Activated CD8-positive, alpha-beta T cell treated with anti-CD3 and anti-CD28 coated beads for 36 hours (primary cell): ENCODE measurements around the gene PEF1. TPM values are rescaled to one million over a fixed set of nuclear protein-coding genes. Genes with fewer than 3 reads are reported as not detected.

Experiments
- ATAC-seq: fragments of 200-7000 bp; cut with Tn5 transposase; one replicate; pipeline ENCODE4 v1.10.0; 2021; ENCODE audit warnings: mild to moderate bottlenecking, moderate library complexity
- CTCF ChIA-PET: fragments of 350-600 bp; sonication (Branson Sonifier 250); formaldehyde crosslinking; loops from one replicate; lab custom pipeline; 2021; ENCODE audit warnings: antibody characterized with exemption; lab: Charles Lee
- POLR2A ChIA-PET: fragments of 350-600 bp; sonication (Branson Sonifier 250); formaldehyde crosslinking; loops from one replicate; lab custom pipeline; 2021; ENCODE audit warnings: antibody characterized with exemption; lab: Charles Lee
- DNase-seq: peaks from one replicate; pipeline ENCODE4 v3.0.0-alpha.2; 2020
- H3K27ac Mint-ChIP-seq: one replicate; pipeline ENCODE4 v1.8.0; 2021; ENCODE audit warnings: mild to moderate bottlenecking, mixed read lengths
- H3K27me3 Mint-ChIP-seq: one replicate; pipeline ENCODE4 v1.8.0; 2021; ENCODE audit warnings: mixed read lengths
- H3K36me3 Mint-ChIP-seq: one replicate; pipeline ENCODE4 v1.8.0; 2021; ENCODE audit warnings: low read depth, mixed read lengths
- H3K4me1 Mint-ChIP-seq: one replicate; pipeline ENCODE4 v1.8.0; 2021; ENCODE audit warnings: low read depth, mixed read lengths
- H3K4me3 Mint-ChIP-seq: one replicate; pipeline ENCODE4 v1.8.0; 2021; ENCODE audit warnings: mild to moderate bottlenecking, moderate library complexity, mixed read lengths
- H3K9me3 Mint-ChIP-seq: one replicate; pipeline ENCODE4 v1.8.0; 2021; ENCODE audit warnings: mixed read lengths
- CTCF ChIP-seq: fragments of 200-600 bp; IDR thresholded peaks from one replicate; pipeline ENCODE4 v1.8.0; 2022; ENCODE audit warnings: antibody characterized with exemption, mild to moderate bottlenecking
- intact Hi-C: fragments of 100-400 bp; cut with micrococcal nuclease; formaldehyde crosslinking; loops from one replicate; pipeline ENCODE4 v1.10.0; 2022
- total RNA-seq, 2 experiments: library from RNA; stranded (reverse); gene quantifications; one replicate each; pipeline ENCODE4 v1.2.3, GENCODE V29; 2021

PEF1 gene
- total RNA-seq, 2 experiments from 2014 or later = 58.1 to 61.9 TPM

- intact Hi-C loops = no loop called here
- CTCF ChIA-PET = no interaction called here
- peaks cover 12% of the 10 kb centered on the region for H3K4me1 Mint-ChIP-seq
- TF ChIP-seq CTCF = no peak
- DNase-seq = no peak
- no peak for ATAC-seq
- POLR2A ChIA-PET = interaction anchor here (0.6 to 1.1 kb wide), 2 partner anchors 96 to 140 kb away, joined by 3 read pairs; no protein-coding TSS in a partner anchor
- H3K36me3 Mint-ChIP-seq = no peaks in the 10 kb centered on the region
- no peaks in the 10 kb centered on the region for H3K9me3 Mint-ChIP-seq
- no peak overlapping the region for H3K4me3 Mint-ChIP-seq
- no peak overlapping the region for H3K27ac Mint-ChIP-seq
- H3K27me3 Mint-ChIP-seq = peaks cover 19% of the 10 kb centered on the region
Measured at GRCh38 chr1:31620631-31621497, 23.8 kb downstream of the PEF1 start.

- DNase-seq = no peak
- Mint-ChIP-seq H3K4me1 (peaks cover 5% of the 10 kb centered on the region), H3K27ac (no peak overlapping the region), H3K4me3 (no peak overlapping the region), H3K27me3 (peaks cover 23% of the 10 kb centered on the region), H3K36me3 (no peaks in the 10 kb centered on the region), H3K9me3 (no peaks in the 10 kb centered on the region)
- ChIA-PET POLR2A (interaction anchor here (1.0 kb wide), 1 partner anchor 16 kb away, joined by 4 read pairs; no protein-coding TSS in a partner anchor), CTCF (interaction anchor here (0.9 to 2.4 kb wide), 21 partner anchors 9 to 170 kb away, joined by 3 to 12 read pairs (median 5); partner anchors contain the start of gene PEF1)
- no peak for ATAC-seq
- intact Hi-C loops = loop anchor here (5.0 kb wide), 1 partner anchor 57 kb away; no protein-coding TSS in a partner anchor
- no peak for TF ChIP-seq CTCF
Measured at GRCh38 chr1:31618916-31619846, 25.5 kb downstream of the PEF1 start.

GRCh38 chr1:31617916-31618746, 26.5 kb downstream of the PEF1 start:
- no peak overlapping the region for H3K4me3 Mint-ChIP-seq
- no peaks in the 10 kb centered on the region for H3K36me3 Mint-ChIP-seq
- peaks cover 2% of the 10 kb centered on the region for H3K4me1 Mint-ChIP-seq
- no peaks in the 10 kb centered on the region for H3K9me3 Mint-ChIP-seq
- intact Hi-C loops = loop anchor here (5.0 kb wide), 1 partner anchor 56 kb away; no protein-coding TSS in a partner anchor
- DNase-seq (peak; percentile 63), ATAC-seq (peak; percentile 86)
- ChIA-PET CTCF (interaction anchor here (0.9 to 2.4 kb wide), 22 partner anchors 8 to 171 kb away, joined by 3 to 12 read pairs (median 5); partner anchors contain the start of gene PEF1), POLR2A (interaction anchor here (1.0 kb wide), 1 partner anchor 17 kb away, joined by 4 read pairs; no protein-coding TSS in a partner anchor)
- H3K27ac Mint-ChIP-seq = no peak overlapping the region
- peaks cover 23% of the 10 kb centered on the region for H3K27me3 Mint-ChIP-seq
- peak; percentile 95 for TF ChIP-seq CTCF

DNA sequence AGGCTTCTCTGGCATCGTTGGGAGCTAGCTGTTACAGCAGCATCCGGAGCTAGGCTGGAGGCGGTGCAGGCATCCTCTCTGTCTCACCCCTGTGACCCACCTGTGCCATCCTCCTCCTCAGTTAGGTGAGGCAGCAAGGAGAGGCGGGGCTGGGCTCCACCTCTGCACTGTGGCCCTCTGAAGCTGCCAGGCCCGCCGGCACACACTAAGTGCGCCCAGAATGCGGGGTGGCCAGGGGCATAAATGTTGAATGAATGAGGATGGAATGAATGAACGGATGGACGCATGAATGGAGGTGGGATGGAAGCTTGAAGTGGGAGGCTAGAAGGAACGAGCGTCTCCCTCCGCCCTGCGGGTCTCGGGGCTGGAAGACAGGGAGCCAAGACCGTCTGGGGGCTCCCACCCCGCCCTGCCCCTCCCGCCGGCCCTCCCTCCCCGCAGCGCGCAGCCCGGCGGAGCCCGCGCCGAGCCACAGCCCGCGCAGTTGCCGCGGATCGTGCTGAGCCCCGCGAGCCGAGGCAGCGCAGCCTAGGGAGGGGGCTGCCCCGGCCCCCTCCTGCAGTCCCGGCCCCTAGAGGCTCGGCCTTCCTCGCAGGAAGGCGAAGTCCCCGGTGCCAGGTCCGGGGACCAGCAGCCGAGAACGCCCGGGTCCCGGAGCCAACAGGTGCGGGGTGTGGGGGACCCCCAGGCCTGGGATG, 27.3 kb downstream of the PEF1 start, which contains the start of gene HCRTR1:
TSS of gene HCRTR1 (plus strand) at position 472 of the 698 bp plus-strand sequence. CDS start 1,504 bp downstream, outside the sequence.
- DNase-seq (no peak), ATAC-seq (no peak)
- H3K4me3 Mint-ChIP-seq = peak within 1 kb of the TSS; percentile 43
- H3K4me1 Mint-ChIP-seq = peaks cover 2% of the 10 kb centered on the region
- no peak for TF ChIP-seq CTCF
- ChIA-PET POLR2A (interaction anchor here (0.6 to 1.4 kb wide), 3 partner anchors 24 to 27 kb away, joined by 3 to 6 read pairs (median 3); partner anchors contain the start of gene PEF1), CTCF (interaction anchor here (0.5 to 2.4 kb wide), 17 partner anchors 8 to 276 kb away, joined by 3 to 12 read pairs (median 5); no protein-coding TSS in a partner anchor)
- no peak within 1 kb of the TSS for H3K27ac Mint-ChIP-seq
- intact Hi-C loops = loop anchor here (5.0 kb wide), 1 partner anchor 55 kb away; no protein-coding TSS in a partner anchor
- H3K36me3 Mint-ChIP-seq = no peaks in the 10 kb centered on the region
- no peaks in the 10 kb centered on the region for H3K9me3 Mint-ChIP-seq
- peaks cover 26% of the 10 kb centered on the region for H3K27me3 Mint-ChIP-seq
